Measurements from ENCODE around the gene RPS3A. TPM values are rescaled to one million over a fixed set of nuclear protein-coding genes. Genes with fewer than 3 reads are reported as not detected.

Gene RPS3A
- polyA plus RNA-seq, 2 of the 4 experiments (the other 2 are of a cell fraction) = 2,183 to 2,957 TPM

- Histone ChIP-seq H3K4me1 (no peaks in the 10 kb centered on the region), H3K4me3 (no peak overlapping the region), H3K4me2 (no peak overlapping the region), H3K27ac (no peak overlapping the region), H3K9me3 (no peaks in the 10 kb centered on the region)
- DNase-seq (ENCODE audit: low read depth in 1 of 2, low spot score in 1 of 2) (no peak), FAIRE-seq (no peak), ATAC-seq (no peak)
- TF ChIP-seq EHF (CRISPR knock-in tag; IDR thresholded peaks at IDR 0.05) (no peak), ELK1 (IDR thresholded peaks at IDR 0.05; ENCODE audit: low read depth, low read length) (no peak), HOXB5 (CRISPR knock-in tag; IDR thresholded peaks at IDR 0.05) (no peak), HDAC2 (IDR thresholded peaks at IDR 0.05) (no peak), MYC (IDR thresholded peaks at IDR 0.05; ENCODE audit: borderline replicate concordance, low read length) (no peak), CBX2 (IDR thresholded peaks at IDR 0.05; ENCODE audit: borderline replicate concordance, low read depth) (no peak), CHD2 (IDR thresholded peaks at IDR 0.05; ENCODE audit: low read length, partially characterized antibody) (no peak)
- WGBS (ENCODE audit: missing lambda C conversion rate) = 91% methylated on average over 3 of the region's 3 CpGs
- ChIA-PET CTCF (interaction anchor here (1.5 kb wide), 1 partner anchor 27 kb away, joined by 4 read pairs; no protein-coding TSS in a partner anchor), POLR2A (no interaction called here)
These were observed 44.4 kb downstream of the RPS3A start for GRCh38 chr4:151143811-151144210.

GRCh38 chr4:151144329-151145072, 45.1 kb downstream of the RPS3A start:
- Histone ChIP-seq H3K4me2 (no peak overlapping the region), H3K9me3 (no peaks in the 10 kb centered on the region), H3K4me1 (no peaks in the 10 kb centered on the region), H3K4me3 (no peak overlapping the region), H3K27ac (no peak overlapping the region)
- ChIA-PET POLR2A (no interaction called here), CTCF (interaction anchor here (1.5 kb wide), 1 partner anchor 27 kb away, joined by 4 read pairs; no protein-coding TSS in a partner anchor)
- no peak for FAIRE-seq
- no peak for DNase-seq (ENCODE audit: low read depth in 1 of 2, low spot score in 1 of 2)
- ATAC-seq = no peak; a peak in 1 of 6 replicates
- WGBS (ENCODE audit: missing lambda C conversion rate) = 96% methylated on average over 5 of the region's 5 CpGs
- TF ChIP-seq TP53 (CRISPR knock-in tag; IDR thresholded peaks at IDR 0.05) (no peak), CTCF (IDR thresholded peaks at IDR 0.05) (no peak)

GRCh38 chr4:151147000-151147399, 47.6 kb downstream of the RPS3A start:
- no peaks in the 10 kb centered on the region for H3K9me3 ChIP-seq
- H3K4me2 ChIP-seq = no peak overlapping the region
- 58% methylated on average over 3 of the region's 3 CpGs for WGBS (ENCODE audit: missing lambda C conversion rate)
- ChIA-PET CTCF (interaction anchor here (0.6 kb wide), 1 partner anchor 13 kb away, joined by 5 read pairs; no protein-coding TSS in a partner anchor), POLR2A (no interaction called here)
- ATAC-seq (no peak), FAIRE-seq (no peak), DNase-seq (ENCODE audit: low read depth in 1 of 2, low spot score in 1 of 2) (no peak)
- TF ChIP-seq HOXB13 (CRISPR knock-in tag; IDR thresholded peaks at IDR 0.05; ENCODE audit: low read depth) (no peak), ATOH8 (CRISPR knock-in tag; IDR thresholded peaks at IDR 0.05; ENCODE audit: low read depth) (no peak), ELK1 (IDR thresholded peaks at IDR 0.05; ENCODE audit: low read depth, low read length) (no peak), CEBPB (IDR thresholded peaks at IDR 0.05) (no peak), REST (IDR thresholded peaks at IDR 0.05) (no peak)
- H3K4me1 ChIP-seq = no peaks in the 10 kb centered on the region
- no peak overlapping the region for H3K27ac ChIP-seq
- H3K4me3 ChIP-seq = no peak overlapping the region

Measured in A549 (cell line).